ENCODE results near the gene SYT2. TPM values are rescaled to one million over a fixed set of nuclear protein-coding genes. Genes with fewer than 3 reads are reported as not detected.
"Not testable (repeated sequence)": the region's sequence is repeated elsewhere in the genome, so short reads cannot be mapped to it uniquely, and the experiment has no call there.

SYT2 gene
- total RNA-seq, 1 donor from 2014 or later = 0.06 TPM

DNA sequence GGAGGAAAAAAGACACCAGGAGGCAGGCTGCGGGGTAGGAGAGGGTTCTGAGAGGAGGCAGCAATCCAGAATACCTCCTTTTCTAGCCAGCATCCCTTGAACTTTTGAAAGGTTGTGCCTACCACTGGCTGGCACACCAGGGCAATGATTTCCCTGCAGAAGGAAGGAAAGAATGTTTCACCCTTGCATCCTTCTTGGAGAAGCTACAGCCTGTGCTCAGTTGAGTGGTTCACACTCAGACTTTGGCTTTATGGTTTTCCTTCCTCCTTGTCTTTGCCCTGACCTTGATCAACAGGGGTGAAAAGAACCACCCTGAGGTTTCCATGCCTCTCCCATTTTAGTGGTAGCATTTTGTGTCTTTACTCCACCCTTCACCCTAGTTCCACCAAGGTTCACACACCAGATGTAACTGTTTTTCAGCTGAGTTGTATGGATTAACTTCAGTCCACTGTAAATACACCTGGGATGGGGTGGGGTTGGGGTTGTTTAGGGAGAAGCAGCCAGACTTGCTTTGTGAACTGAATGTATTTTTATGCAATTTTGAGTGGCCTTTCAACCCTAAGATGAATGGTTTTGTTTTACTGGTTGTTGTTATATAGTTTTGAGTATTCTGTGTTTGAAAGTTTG is 122.3 kb downstream of the SYT2 start:
- Histone ChIP-seq H3K27me3 (no peaks in the 10 kb centered on the region), H3K36me3 (peaks cover under 1% of the 10 kb centered on the region), H3K4me3 (no peak overlapping the region), H3K27ac (no peak overlapping the region), H3K9me3 (no peaks in the 10 kb centered on the region), H3K4me1 (peaks cover 18% of the 10 kb centered on the region)
- TF ChIP-seq, protein P1, sequence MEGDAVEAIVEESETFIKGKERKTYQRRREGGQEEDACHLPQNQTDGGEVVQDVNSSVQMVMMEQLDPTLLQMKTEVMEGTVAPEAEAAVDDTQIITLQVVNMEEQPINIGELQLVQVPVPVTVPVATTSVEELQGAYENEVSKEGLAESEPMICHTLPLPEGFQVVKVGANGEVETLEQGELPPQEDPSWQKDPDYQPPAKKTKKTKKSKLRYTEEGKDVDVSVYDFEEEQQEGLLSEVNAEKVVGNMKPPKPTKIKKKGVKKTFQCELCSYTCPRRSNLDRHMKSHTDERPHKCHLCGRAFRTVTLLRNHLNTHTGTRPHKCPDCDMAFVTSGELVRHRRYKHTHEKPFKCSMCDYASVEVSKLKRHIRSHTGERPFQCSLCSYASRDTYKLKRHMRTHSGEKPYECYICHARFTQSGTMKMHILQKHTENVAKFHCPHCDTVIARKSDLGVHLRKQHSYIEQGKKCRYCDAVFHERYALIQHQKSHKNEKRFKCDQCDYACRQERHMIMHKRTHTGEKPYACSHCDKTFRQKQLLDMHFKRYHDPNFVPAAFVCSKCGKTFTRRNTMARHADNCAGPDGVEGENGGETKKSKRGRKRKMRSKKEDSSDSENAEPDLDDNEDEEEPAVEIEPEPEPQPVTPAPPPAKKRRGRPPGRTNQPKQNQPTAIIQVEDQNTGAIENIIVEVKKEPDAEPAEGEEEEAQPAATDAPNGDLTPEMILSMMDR (IDR thresholded peaks at IDR 0.05) = no peak
- DNase-seq (no peak), ATAC-seq (no peak)
- intact Hi-C loops (cut with DNase I) = no loop called here

DNA sequence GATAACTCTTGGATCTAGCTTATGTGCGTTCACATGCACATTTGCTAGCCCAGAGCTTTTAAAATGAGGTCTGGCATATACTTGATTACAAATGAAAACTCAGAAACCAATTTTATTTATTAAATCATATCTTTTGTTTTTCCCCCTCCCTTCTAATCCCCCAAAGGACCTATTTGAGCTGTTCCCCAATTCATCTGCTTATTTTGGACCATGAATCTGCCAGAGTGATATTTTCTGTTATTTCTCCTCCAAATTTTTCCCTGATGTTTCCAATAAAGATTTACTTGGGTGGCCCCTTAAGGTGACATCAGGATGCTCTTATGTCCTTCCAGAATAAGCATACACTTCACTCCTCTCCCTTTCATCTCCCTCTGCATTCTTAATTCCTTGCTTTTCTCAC is 123.4 kb downstream of the SYT2 start:
- Histone ChIP-seq H3K36me3 (peaks cover 12% of the 10 kb centered on the region), H3K27ac (no peak overlapping the region), H3K4me1 (peaks cover 18% of the 10 kb centered on the region), H3K4me3 (no peak overlapping the region), H3K9me3 (no peaks in the 10 kb centered on the region), H3K27me3 (no peaks in the 10 kb centered on the region)
- intact Hi-C loops (cut with DNase I) = no loop called here
- TF ChIP-seq, protein P1 (IDR thresholded peaks at IDR 0.05) = no peak
- DNase-seq (no peak), ATAC-seq (no peak)

DNA sequence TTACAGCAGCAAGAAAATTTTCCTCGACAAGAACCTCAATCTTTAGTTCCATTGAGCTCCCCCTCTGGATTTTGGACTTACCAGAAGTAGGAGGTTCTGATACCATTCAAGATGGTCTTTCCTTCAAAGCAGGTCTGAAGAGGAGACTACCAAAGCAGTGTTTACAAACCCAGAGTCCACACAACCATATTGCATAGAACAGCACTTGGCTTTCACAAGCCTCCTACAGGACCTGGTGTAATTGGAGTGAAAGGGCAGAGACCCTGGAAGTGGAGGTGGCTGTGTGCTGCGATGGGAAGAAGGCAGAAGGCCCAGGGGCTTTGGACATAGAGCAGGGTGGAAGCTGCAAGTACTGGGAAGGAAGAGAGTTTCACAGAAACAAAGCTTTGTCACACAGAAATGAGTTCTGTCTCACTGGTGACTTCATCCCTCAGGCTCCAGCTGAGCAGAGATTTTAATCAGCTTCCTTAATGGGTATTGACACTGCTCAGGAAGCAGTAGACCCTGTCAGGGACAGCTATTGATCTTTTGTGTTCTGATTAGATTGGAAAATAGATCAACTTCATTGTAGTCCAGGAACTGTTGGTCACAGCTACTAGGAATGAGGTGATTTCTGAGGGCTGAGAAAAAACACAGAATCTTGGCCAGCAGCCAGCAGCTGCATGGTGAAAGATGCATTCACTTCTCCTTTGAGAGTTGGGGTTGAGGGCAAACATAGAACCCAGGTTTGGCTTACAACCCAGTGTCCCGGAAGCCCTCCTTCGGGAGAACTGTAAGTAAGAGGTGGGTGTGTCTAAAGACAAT is 124.0 kb downstream of the SYT2 start:
- DNase-seq (no peak), ATAC-seq (no peak)
- Histone ChIP-seq H3K27ac (no peak overlapping the region), H3K4me1 (peaks cover 18% of the 10 kb centered on the region), H3K9me3 (no peaks in the 10 kb centered on the region), H3K36me3 (peaks cover 18% of the 10 kb centered on the region), H3K27me3 (no peaks in the 10 kb centered on the region), H3K4me3 (no peak overlapping the region)
- TF ChIP-seq, protein P1 (IDR thresholded peaks at IDR 0.05) = no peak
- intact Hi-C loops (cut with DNase I) = no loop called here

DNA sequence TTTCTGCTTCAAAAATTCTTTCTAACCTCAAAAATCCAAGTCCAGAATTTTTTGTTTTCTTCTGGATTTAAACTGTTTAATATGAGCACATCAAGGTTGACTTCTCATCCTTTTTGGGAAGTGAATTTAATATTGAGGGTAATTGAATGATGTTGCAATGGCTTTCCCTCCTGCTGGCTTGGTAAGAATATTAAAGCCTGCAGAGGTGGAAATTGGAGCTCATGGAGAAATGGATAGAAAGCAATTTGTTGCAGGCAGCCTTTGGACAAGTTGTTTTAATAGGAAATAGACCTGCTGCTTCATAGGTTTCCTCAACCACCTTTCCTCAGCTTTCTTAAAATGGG is 124.7 kb downstream of the SYT2 start:
- H3K4me1 ChIP-seq = peaks cover 18% of the 10 kb centered on the region
- intact Hi-C loops (cut with DNase I) = no loop called here

DNA sequence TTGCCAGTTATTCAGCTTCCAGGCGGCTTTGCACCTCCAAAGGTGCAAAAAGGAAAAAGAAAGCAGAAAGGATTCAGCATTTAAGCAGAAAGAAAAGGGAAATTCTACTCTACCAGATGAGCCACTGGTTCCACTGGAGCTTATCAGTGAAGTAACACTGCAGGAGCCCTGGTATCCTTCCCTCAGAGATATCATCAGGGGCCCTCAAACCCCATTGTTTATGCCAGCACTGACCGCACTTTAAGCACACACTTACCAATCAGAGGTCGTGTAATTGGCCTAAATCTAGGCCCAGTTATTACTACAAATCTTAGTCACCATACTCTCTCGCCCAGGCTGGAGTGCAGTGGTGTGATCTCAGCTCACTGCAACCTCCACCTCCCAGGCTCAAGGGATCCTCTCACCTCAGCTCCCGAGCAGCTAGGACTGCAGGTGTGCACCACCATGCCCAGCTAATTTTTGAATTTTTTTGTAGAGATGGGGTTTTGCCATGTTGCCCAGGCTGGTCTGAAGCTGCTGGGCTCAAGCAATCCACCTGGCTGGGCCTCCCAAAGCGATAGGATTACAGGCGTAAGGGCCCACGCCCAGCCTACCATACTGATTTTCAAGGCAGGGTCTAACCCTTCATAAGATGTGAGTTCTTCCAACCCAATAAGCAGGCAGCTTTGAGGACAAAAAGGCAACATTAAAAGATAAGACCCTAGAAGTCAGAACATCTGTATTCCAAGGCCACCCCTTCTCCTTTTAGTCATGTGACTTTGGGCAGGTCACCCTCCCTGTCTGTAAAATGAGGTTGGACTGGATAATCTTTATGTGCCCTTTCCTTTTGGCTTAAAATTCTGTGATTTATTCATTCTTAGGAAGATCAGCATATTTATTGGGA is 125.3 kb downstream of the SYT2 start:
- no peak overlapping the region for H3K4me3 ChIP-seq
- ATAC-seq (no peak), DNase-seq (no peak)
- H3K4me1 ChIP-seq = peaks cover 24% of the 10 kb centered on the region
- H3K36me3 ChIP-seq = peaks cover 30% of the 10 kb centered on the region
- H3K27ac ChIP-seq = no peak overlapping the region
- intact Hi-C loops (cut with DNase I) = no loop called here
- no peaks in the 10 kb centered on the region for H3K9me3 ChIP-seq
- TF ChIP-seq, protein P1 (IDR thresholded peaks at IDR 0.05) = no peak
- no peaks in the 10 kb centered on the region for H3K27me3 ChIP-seq

More for the DNA sequence above, 124.7 kb downstream of the SYT2 start:
- H3K4me3 ChIP-seq = no peak overlapping the region
- TF ChIP-seq, protein P1 (IDR thresholded peaks at IDR 0.05) = no peak
- peaks cover 25% of the 10 kb centered on the region for H3K36me3 ChIP-seq
- no peaks in the 10 kb centered on the region for H3K9me3 ChIP-seq
- H3K27ac ChIP-seq = no peak overlapping the region
- H3K27me3 ChIP-seq = no peaks in the 10 kb centered on the region
- no peak for DNase-seq
- no peak for ATAC-seq

DNA sequence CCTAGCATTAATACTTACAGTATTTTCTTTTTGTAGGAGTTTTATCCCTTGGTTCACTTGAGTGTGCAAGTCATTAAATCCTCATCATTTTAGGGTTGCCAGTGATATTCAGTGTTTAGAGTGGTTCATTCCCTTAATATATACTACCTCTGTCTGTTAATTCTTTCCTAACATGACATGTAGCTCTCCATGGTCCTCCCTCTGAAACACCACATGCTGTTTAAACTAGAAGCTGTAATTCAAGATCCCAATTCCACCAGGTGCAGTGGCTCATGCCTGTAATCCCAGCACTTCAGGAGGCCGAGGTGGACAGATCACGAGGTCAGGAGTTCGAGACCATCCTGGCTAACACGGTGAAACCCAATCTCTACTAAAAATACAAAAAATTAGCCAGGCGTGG is 127.9 kb downstream of the SYT2 start:
- H3K27ac ChIP-seq; DNase-seq; ATAC-seq; intact Hi-C loops (cut with DNase I); H3K4me3 ChIP-seq; H3K9me3 ChIP-seq; H3K27me3 ChIP-seq: not testable (repeated sequence)
- H3K4me1 ChIP-seq = peaks cover 31% of the 10 kb centered on the region
- peaks cover 30% of the 10 kb centered on the region for H3K36me3 ChIP-seq

Measured in upper lobe of right lung (tissue), 1 donor.